Measurements from ENCODE around the gene ASS1.

ASS1 gene

DNA sequence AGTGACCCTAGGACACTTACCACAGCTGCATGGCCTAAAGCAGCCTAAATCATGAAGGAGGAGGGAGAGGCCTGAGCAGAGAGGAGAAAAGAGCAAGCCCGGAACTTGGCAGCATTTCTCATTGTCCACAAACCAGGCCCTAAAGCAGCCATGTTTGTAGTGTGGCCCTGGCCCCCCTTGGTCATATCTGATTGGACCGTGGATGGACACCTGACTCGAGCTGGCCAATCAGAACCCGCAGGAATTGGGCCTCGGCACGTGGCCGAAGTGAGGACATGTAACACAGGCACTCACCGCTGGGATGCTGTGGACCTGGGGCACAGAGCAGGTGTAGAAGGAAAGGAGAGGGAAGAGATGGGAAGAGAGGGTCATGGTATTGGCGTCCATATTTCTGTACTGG, 56.9 kb downstream of the ASS1 start:
- no peak for DNase-seq

DNA sequence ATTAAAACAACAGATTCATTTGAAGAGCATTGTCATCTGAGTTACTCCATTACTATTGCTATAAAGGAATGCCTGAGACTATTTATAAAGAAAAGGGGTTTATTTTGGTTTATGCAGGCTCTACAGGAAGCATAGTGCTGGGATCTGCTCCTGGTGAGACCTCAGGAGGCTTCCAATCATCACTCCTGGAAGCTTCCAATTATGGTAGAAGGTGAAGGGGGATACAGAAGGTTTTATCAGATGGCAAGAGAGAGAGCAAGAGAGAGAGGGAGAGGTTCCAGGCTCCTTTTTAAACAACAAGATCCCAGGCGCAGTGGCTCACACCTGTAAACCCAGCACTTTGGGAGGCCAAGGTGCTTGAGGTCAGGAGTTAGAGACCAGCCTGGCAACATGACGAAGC, 63.5 kb downstream of the ASS1 start:
- DNase-seq = no peak

DNA sequence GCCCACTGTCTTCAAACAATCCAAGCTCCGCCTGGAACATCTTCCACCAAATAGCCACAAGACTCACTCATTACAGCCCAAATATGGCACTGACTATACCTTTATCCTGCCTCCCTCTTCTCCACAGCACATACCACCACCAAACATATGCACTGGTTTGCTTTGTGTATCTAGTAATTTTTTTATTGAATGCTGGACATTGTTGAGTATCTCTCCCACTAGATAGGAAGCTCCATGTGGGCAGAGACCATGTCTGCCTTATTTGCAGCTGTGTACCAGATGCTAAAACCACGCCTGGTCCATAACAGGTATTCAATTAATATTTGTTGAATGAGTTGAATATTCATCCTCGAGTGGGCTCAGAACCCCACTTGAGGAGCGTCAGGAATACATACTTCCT, 67.4 kb downstream of the ASS1 start:
- no peak for DNase-seq

DNA sequence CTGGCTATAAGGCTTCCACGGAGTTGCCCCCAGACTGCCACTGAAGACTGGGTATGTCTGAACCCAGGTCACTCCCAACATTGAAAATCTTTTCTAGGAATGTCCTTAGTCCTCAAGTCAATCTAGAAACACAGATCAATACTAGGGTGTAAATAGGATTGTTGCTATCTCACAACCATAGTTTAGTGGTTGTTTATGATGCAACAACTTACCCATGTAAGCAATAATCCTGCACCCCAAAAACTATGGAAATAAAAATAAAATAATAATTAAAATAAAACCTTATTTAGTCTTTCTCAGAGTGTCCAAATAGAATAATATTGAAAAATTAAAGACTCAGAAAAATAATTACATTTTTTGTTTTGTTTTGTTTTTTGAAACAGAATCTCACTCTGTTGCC, 68.3 kb downstream of the ASS1 start:
- no peak for DNase-seq

DNA sequence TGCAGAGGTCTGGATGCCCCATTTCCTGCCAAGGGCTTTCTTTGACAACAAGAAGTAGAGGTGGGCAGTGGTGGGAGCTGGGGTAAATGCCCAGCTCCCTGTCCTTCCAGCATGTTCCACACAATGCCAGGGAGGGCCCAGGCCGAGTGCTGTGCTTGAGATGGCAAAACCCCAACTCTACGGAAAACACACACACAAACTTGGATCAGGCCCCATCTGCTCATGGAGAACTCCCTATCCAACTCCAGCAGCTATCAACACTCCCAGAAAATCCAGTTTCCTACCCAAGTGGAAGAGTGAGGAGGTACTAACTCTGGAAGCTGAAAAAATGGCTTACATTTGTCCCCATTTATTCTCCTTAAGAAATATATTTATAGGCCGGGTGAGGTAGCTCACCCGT, 73.5 kb downstream of the ASS1 start:
- DNase-seq = no peak

DNA sequence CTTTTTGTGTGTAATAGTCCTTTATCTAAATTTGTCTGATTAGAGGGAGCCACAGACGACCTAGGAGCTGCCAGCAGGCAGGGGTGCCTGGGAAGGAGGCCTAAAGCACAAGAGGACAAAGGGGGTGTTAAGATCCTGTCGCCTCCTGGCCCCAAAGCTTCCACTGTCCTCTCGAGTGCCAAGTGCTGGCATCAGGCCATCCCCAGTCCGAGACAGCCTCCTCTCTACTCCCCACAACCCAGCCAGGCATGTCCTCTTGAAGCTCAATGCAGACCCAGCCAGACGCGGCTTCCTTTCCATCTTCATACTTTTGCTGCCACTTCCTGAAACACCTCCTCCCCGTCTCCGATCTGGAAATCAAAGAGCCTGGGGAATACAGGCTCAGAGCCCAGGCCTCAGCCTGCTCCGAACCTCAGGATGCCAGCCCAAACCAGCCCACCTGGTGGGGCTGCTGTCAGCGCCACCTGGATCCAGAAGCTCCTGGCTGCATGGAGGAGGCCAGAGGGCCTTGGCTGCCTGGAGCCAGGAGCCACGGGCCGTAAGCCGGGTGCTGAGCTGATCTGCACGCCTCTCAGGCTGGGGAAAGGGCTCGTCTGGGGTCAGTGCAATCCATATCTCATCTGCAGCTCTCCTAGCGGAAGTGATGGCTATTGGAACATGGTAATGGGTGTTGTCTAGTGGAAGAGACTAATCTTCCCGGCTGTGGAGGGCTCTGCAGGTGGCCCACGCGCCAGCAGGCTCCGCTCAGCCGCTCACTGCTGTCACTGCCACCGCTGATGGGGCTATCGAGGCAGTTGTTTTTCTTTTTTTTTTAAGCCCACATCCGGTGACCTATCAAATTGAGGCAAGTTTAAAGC, 74.4 kb downstream of the ASS1 start:
- no peak for DNase-seq

DNA sequence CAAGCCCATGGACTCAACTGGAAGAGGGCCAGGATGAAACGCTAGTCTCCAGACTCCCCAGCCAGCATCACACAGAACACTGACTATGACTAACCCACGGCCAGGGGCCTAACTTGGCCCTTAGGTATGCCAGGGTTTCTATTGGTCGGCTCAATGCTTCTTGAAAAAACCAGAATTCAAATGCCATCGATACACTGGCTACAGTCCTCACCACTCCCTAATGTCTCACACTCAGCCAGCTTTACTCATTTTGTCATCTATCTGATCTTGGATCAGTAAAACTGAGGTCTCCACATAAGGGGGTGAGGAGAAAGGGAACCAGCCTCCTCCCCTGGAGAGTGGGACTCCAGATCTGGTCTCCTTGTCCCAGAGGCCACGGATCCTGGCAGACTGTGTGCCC, 75.2 kb downstream of the ASS1 start:
- DNase-seq = no peak

DNA sequence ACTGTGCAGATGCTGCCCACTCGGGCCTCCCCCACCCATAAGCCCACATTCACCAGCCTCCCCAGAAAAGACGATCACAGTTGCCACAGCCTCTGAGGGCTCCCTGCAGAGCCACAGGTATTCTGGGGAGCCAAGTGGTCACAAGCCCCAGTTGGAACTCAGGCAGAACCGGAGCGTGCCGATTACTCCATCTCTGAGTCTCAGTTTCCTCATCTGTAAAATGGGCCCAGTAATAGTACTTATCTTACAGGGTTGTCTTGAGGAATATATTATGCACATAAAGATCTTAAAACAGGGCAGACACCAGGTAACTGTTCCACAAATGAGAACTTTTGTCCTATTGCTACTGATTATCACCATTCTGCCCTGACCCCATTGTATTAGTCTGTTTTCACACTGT, 77.0 kb downstream of the ASS1 start:
- no peak for DNase-seq

DNA sequence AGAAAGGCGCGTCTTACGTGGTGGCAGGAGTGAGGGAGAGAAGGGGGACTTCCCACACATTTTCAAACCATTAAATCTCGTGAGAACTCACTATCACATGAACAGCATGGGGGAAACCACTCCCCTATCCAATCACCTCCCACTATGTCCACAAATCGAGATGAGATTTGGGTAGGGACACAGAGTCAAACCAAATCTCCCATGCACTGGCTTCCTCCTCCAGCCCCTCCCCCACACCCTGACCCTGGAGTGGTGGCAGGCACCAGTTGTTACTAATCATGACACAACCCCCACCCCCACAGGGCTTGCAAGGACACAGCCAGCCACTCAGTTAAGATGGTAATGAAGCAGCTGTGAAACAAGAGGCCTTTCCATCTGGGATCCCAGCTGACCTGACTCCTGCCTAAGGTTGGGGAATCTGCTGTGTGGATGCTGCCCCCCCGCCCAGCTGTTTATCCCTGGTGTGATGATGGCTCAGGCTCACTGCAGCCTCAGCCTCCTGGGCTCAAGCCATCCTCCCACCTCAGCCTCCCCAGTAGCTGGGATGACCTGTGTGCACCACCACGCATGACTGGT, 77.6 kb downstream of the ASS1 start:
- no peak for DNase-seq

DNA sequence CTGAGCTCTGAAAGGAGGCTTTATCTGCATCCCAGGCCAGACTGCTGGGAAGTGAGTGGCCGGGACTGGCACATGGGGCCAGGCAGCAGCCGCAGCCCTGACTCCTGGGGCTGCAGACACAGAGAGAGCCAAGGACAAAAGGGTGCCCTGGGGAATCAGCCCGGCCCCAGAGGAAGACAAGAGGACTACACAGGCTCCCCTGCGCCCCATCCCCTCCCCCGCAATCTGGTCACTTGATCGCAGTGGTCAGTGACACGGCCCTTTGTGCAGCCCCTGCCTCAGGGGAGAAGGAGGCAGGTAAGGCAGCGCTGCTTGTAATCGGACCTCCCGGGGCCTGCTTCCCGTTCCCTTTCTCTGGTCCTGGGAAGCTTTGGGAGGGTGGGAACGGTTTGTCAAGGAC, 79.2 kb downstream of the ASS1 start:
- DNase-seq = no peak

DNA sequence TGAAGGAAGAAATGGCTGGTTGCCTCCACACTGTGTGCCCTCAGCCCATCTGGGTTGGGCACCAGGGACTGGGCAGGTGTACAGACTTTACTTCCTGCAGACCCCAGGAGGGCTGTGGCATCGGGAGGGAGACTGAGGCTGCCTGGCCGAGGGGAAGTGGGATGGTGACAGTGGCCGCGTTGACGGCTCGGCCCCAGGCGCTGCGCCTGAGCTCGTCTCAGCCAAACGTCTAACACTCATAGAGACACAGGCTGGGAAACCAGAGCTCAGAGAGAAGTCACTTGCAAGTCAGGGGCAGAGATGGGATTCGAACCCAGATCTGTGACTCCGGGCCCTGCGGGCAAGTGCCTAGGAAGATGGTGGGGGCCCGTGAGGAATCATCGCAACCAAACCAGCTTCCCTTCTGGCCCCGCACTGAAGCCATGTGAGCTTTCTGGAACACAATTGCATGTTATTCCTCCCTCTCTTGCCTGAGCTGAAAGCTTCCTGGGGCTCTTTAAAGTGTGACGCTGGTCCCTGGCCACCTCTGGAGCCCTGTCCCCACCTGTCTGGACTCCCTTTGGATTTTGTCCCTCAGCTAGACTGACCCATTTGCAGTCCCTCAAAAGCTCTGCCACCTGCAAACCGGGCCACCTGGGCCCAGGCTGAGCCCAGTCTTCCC, 81.6 kb downstream of the ASS1 start:
- DNase-seq = no peak

DNA sequence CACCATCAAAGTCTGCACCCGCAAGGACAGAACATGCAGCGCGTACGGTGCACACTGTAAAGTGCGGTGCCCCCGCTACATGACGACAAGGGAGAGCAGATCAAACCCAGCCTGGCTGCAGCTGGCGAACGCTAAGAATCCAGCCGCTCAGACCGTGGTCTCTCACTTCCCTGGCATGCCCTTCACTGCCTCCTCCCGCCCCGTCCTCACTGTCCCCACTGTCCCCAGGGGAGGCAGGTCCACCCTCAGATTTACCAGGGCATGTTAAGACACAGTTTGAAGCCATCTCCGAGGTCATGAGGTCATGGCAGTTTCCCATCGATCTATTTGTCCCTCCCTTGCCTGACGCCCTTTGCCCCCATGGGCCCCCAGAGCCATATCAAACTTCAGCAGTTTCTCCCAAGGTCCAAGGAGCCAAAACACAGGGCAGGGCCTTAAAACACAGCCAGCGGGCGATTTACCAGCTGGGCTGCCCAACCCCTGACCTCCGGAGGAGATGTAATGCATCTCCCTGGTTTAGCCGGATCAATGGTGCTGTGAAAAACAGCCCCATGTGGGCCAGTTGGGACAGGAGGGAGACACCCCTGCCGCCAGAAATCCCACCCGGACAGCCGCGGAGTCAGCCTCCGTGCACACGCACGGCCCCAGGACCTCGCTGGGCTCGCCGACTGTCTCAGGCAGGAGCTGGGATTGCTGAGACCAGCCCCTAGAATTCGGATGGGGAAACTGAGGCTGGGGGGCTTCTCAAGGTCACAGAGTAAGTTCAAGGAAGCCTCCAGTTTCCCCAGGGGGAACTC, 82.3 kb downstream of the ASS1 start:
- no peak for DNase-seq

DNA sequence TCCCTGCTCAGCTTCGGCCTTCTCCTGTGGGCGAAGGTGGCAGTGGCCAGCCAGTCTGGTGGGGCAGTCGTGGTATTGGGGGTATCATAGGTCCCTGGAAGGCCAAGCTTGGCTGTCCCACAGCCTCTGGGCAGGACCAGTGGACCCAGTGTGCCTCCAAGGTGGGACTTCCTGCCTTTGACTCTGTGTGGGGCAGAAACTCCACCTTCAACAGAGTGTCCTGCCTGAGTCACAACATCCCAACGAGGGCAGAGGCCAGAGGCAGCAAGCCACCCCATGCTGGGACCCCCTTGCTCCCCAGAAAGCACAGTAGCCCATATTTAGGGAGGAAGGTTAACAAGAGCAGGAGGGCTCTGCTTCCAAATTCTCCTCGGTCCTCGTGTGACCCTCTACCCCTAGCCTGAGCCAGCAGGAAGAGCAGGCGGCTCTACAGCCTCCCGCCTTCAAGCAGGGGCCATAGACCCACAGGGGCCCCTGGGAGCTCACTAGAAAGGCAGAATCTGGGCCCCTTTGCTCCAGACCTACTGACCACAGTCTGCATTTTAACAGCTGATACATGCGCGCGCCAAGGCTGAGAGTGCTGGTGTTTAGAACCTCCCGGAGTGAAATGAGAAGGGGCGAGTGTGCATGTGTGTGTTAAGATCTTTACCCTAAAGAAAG, 83.0 kb downstream of the ASS1 start:
- DNase-seq = no peak

DNA sequence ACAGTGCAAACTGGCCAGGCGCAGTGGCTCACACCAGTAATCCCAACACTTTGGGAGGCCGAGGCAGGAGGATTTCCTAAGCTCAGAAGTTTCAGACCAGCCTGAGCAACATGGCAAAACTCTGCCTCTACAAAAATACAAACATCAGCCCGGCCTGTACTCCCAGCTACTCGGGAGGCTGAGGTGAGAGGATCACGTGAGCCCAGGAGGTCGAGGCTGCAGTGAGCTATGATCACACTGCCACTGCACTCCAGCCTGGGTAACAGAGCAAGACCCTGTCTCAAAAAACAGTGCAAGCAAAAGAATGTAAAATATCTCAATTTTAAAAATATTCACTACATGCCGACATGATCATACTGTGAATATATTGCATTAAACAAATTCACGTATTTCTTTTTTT, 83.9 kb downstream of the ASS1 start:
- no peak for DNase-seq

DNA sequence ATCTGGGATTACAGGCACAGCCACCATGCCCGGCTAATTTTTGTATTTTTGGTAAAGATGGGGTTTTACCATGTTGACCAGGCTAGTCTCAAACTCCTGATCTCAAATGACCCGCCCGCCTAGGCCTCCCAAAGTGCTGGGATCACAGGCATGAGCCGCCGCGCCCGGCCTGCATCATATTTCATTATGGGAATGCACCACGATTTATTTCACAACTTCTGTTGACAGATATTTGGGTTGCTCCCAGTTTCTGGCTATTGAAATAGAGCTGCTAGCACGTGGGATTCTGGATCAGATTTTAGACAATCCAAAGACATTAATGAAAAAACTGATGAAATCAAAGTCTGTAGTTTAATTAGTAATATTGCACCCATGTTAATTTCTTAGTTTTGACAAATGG, 86.2 kb downstream of the ASS1 start:
- no peak for DNase-seq

DNA sequence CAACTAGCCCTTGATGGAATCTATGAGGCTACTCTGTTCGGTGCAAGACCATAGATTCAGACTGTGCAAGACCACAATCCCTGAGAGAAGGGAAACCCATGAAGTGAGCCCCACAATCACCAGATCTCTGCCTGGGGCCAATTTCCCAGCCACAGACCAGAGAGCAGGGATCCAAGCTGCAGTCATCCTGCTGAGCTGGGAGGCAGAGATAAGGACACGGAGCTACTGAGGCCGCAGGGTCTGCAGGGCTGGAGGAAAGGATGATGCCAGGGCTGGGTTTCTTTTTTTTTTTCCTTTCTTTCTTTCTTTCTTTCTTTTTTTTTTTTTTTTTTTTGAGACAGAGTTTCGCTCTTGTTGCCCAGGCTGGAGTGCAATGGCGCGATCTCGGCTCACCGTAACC, 86.9 kb downstream of the ASS1 start:
- no peak for DNase-seq

DNA sequence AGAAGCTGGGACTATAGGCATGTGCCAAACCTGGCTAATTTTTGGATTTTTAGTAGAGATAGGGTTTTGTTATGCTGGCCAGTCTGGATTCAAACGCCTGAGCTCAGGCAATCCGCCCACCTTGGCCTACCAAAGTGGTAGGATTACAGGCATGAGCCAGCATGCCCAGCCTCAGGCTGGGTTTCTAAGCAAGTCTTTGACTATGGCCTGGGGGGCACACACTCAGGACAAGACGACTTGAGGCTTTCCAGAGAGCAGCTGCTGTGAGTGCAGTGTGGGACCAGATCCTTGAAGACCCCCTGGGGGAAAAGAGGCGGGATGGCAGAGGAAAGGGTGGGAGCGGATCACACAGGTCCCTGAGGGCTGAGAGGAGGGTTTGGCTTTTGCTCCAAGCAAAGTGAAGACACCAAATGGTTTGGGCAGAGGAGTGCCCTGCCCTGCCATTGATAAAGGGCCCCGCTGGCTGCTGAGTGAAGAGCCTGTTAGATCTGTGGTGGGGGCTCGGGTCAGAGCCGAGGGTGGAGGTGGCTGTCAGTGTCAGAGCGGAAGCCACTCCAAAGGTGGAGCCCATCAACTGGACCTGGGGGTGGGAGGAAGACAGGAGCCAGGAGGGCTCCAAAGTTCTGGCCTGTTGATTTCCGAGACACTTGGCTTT, 87.8 kb downstream of the ASS1 start:
- no peak for DNase-seq

DNA sequence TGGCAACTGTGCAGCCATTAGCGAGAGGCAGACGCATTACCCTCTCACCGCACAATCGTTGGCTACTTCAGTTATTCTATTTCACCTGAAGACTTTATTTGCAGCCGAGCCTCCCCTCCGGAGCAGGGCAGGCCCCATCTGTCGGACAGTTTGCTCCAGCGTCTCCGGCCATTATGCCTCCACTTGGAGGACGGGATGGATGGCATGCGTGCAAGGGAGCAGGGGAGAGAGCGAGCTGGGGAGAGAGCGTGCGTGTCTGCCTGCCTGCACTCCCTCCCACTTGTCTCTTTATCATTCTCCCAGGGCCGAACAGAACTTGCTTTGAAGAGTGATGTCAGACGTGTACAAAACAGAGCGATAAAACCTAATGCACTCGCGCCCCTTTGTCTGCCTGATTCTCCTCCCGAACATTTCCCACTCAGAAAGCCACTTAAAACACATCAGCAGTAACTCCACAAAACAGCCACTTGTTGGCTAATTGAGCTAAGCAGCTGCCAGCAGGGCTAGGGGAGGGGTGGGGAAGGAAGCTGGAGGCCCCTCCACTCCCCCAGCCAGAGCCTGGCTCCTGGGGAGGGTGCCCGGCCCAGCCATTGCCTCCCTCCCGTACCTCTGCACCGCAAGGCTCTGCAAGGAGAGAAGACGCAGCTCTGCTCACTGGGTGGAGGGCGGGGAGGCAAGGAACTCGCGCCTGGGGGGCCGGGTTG, 91.2 kb downstream of the ASS1 start:
- peak; percentile 79 for DNase-seq

DNA sequence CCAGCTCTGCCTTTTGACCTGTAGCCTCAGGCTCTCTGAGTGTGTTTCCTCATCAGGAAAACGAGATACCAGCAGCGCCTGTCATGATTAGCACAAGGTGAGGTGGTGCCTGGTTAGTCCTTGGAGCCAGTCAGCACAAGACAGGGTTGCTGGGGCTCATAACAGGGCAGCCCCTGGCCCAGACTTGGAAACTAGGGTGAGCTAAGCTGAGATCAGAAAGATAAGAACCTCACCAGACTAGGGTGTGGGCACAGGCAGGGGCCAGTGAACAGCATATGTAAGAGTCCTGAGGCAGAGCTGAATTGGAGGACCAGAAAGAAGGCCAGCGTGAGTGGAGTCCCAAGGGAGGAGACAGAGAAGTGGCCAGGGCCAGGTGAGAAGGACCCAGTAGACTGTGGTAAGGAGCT, 91.9 kb downstream of the ASS1 start:
- no peak for DNase-seq

DNA sequence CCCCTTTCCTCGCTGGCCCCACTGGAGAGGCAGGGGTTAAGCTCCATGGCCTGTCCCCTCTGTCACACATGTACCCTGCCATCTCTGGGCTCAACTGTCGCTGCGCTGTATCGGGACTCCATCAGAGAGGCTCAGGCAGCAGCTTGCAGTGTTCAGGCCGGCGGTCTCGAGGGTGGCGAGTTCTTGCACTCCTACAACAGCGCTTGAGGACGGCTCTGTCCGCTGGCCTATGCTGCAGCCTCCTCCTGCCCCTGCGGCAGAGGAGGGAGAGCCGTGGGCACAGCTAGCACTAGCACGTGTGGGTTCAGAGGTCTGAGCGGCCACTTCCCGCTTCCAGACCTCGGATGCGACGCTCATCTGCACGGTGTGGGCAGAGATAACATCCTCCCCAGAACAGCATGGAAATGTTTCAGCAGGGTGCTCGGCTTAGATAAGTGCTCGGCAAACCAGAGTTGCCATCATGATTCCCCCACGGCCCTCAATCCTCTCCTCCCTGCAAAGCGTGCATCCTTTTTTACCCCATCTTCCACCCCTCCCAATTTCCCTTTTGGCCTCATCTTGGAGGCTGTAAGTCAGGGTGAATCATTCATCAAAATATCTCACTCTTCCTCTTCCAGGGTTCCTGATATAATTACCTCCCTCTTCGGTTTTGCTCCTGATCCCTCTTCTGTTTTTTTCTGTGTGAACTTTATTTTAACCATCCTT, 92.7 kb downstream of the ASS1 start:
- no peak for DNase-seq
